ENCODE results near the gene COPS9. TPM values are rescaled to one million over a fixed set of nuclear protein-coding genes. Genes with fewer than 3 reads are reported as not detected.

COPS9 gene
- total and polyA plus RNA-seq, 10 of the 15 experiments (the other 5 are each of a cell fraction or from before 2014, with no cell fraction given), result 80.8 to 419 (median 213) TPM

- RAD21 ChIA-PET (ENCODE audit: unreplicated experiment), result no interaction called here
- CTCF ChIA-PET, result no interaction called here
- ATAC-seq (no peak), DNase-seq (ENCODE audit: low read depth, low spot score) (no peak), FAIRE-seq (no peak)
- no peak overlapping the region for H3K4me2 ChIP-seq (ENCODE audit: control insufficient read depth, insufficient read depth)
- 77% methylated on average over 5 of the region's 5 CpGs for WGBS (ENCODE audit: insufficient coverage, insufficient replicate concordance, low lambda C conversion rate, missing lambda C conversion rate)
- in situ Hi-C loops (cut with MboI) (no loop called here), intact Hi-C loops (cut with micrococcal nuclease; ENCODE audit: unreplicated experiment) (no loop called here)
- POLR2A ChIA-PET, result no interaction called here
- H3K27ac ChIP-seq (ENCODE audit: control insufficient read depth, insufficient read depth), result no peak overlapping the region
- no peaks in the 10 kb centered on the region for H3K79me2 ChIP-seq (ENCODE audit: control insufficient read depth, insufficient read depth, low read length)
- H4K20me1 ChIP-seq (ENCODE audit: control insufficient read depth, insufficient read depth), result no peaks in the 10 kb centered on the region
- no TSS peak for BruUV-seq (replicated peaks)
- no peak overlapping the region for H3K9ac ChIP-seq (ENCODE audit: control insufficient read depth, insufficient read depth, low read length)
- no peak overlapping the region for H2AFZ ChIP-seq (ENCODE audit: control insufficient read depth, low read depth, low read length)
- no peaks in the 10 kb centered on the region for H3K36me3 ChIP-seq (ENCODE audit: control insufficient read depth in 2 of 2, insufficient read depth in 2 of 2, low read length in 1 of 2)
- SMC1A ChIA-PET (ENCODE audit: uncharacterized antibody, unreplicated experiment), result no interaction called here
- TF ChIP-seq KAT2A (conservative IDR thresholded peaks at IDR 0.05; ENCODE audit: control insufficient read depth, low read depth, low read length) (no peak), BCL11A (IDR thresholded peaks at IDR 0.05; ENCODE audit: low read depth, low read length) (no peak), FOXK2 (IDR thresholded peaks at IDR 0.05) (no peak), TCF7 (IDR thresholded peaks at IDR 0.05; ENCODE audit: borderline replicate concordance) (no peak), GATAD2B (conservative IDR thresholded peaks at IDR 0.05; ENCODE audit: low read depth) (no peak)
- TF ChIP-seq, protein P1, sequence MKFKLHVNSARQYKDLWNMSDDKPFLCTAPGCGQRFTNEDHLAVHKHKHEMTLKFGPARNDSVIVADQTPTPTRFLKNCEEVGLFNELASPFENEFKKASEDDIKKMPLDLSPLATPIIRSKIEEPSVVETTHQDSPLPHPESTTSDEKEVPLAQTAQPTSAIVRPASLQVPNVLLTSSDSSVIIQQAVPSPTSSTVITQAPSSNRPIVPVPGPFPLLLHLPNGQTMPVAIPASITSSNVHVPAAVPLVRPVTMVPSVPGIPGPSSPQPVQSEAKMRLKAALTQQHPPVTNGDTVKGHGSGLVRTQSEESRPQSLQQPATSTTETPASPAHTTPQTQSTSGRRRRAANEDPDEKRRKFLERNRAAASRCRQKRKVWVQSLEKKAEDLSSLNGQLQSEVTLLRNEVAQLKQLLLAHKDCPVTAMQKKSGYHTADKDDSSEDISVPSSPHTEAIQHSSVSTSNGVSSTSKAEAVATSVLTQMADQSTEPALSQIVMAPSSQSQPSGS (IDR thresholded peaks at IDR 0.05; ENCODE audit: low read length), result no peak
- no peaks in the 10 kb centered on the region for H3K27me3 ChIP-seq (replicated peaks in 1 of 2; ENCODE audit: control insufficient read depth in 2 of 2, insufficient read depth in 2 of 2, low read length in 1 of 2)
- no peaks in the 10 kb centered on the region for H3K4me1 ChIP-seq (ENCODE audit: control insufficient read depth, insufficient read depth, low read length)
- no peaks in the 10 kb centered on the region for H3K9me3 ChIP-seq (replicated peaks; ENCODE audit: control insufficient read depth, insufficient read depth, low read length)
- H3K4me3 ChIP-seq, result no peak overlapping the region
Observed at GRCh38 chr2:240157147-240157470, 21.0 kb upstream of the COPS9 start.

DNA sequence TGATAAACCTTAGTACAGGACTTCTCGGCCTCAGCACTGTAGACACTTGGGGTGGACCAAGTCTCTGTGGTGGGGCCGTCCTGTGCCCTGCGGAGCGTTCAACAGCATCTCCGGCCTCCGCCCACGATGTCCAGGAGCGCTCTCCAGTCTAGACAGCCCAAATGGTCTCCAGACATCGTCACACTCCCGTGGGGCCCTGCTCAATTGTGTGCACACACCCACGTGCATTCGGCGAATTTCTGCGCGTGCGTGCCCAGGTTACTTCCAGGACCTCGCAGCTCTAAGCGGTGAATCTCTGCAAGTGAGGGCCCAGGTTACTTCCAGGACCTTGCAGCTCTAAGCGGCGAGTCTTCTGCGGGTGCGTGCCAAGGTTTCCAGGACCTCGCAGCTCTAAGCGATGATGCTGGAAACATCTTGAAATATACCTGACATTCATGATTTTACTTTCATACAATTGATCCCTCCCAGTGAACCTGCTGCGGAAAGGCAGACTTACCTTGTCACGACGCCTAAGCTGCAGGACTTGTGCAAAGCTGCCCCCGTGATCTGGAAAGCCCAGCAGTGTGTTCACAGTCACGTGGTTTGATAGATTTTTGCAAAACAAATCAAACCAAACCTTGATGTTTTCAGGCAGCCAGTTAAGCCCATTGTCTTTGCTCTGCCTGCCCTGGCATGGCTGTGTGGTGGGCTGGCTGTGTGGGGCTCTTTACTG lies 20.5 kb upstream of the COPS9 start:
- ChIA-PET SMC1A (ENCODE audit: uncharacterized antibody, unreplicated experiment) (no interaction called here), CTCF (no interaction called here), POLR2A (no interaction called here), RAD21 (ENCODE audit: unreplicated experiment) (no interaction called here)
- no peak for TF ChIP-seq ZNF274 (IDR thresholded peaks at IDR 0.05; ENCODE audit: insufficient read depth, insufficient read length)
- no peak for TF ChIP-seq ETV6 (conservative IDR thresholded peaks at IDR 0.05 in 1 of 2, IDR thresholded peaks at IDR 0.05 in 1 of 2; ENCODE audit: borderline replicate concordance in 1 of 2, low read depth in 1 of 2)
- TF ChIP-seq EED (IDR thresholded peaks at IDR 0.05; ENCODE audit: low read depth), result no peak
- TF ChIP-seq TBL1XR1 (IDR thresholded peaks at IDR 0.05; ENCODE audit: low read depth, low read length), result no peak
- H3K9me3 ChIP-seq (replicated peaks; ENCODE audit: control insufficient read depth, insufficient read depth, low read length), result no peaks in the 10 kb centered on the region
- H3K79me2 ChIP-seq (ENCODE audit: control insufficient read depth, insufficient read depth, low read length), result no peaks in the 10 kb centered on the region
- H3K9ac ChIP-seq (ENCODE audit: control insufficient read depth, insufficient read depth, low read length), result no peak overlapping the region
- FAIRE-seq, result no peak
- intact Hi-C loops (cut with micrococcal nuclease; ENCODE audit: unreplicated experiment) (no loop called here), in situ Hi-C loops (cut with MboI) (no loop called here)
- BruUV-seq (replicated peaks), result no TSS peak
- H2AFZ ChIP-seq (ENCODE audit: control insufficient read depth, low read depth, low read length), result no peak overlapping the region
- no peaks in the 10 kb centered on the region for H3K4me1 ChIP-seq (ENCODE audit: control insufficient read depth, insufficient read depth, low read length)
- H3K27ac ChIP-seq (ENCODE audit: control insufficient read depth, insufficient read depth), result no peak overlapping the region
- H4K20me1 ChIP-seq (ENCODE audit: control insufficient read depth, insufficient read depth), result no peaks in the 10 kb centered on the region
- 61% methylated on average over 23 of the region's 29 CpGs for WGBS (ENCODE audit: insufficient coverage, insufficient replicate concordance, low lambda C conversion rate, missing lambda C conversion rate)
- no peak for ATAC-seq
- no peak for DNase-seq (ENCODE audit: low read depth, low spot score)
- no peak overlapping the region for H3K4me3 ChIP-seq
- no peak overlapping the region for H3K4me2 ChIP-seq (ENCODE audit: control insufficient read depth, insufficient read depth)
- H3K27me3 ChIP-seq (replicated peaks in 1 of 2; ENCODE audit: control insufficient read depth in 2 of 2, insufficient read depth in 2 of 2, low read length in 1 of 2), result no peaks in the 10 kb centered on the region
- H3K36me3 ChIP-seq (ENCODE audit: control insufficient read depth in 2 of 2, insufficient read depth in 2 of 2, low read length in 1 of 2), result no peaks in the 10 kb centered on the region
